Hepatic stellate cell (primary cell): Measurements from ENCODE around the gene TOP1.

Source experiments
- DNase-seq: peaks from one replicate; pipeline ENCODE4 v3.0.0; 2011; ENCODE audit warnings: low spot score

Gene TOP1

GRCh38 chr20:41004531-41005360 is 23.9 kb upstream of the TOP1 start:
- DNase-seq, result no peak

GRCh38 chr20:41005361-41005729 is 23.3 kb upstream of the TOP1 start:
- DNase-seq, result peak; percentile 76

- DNase-seq, result no peak
These were observed 22.3 kb upstream of the TOP1 start for GRCh38 chr20:41006126-41006935.

GRCh38 chr20:41006936-41007474 is 21.6 kb upstream of the TOP1 start:
- DNase-seq, result no peak

- DNase-seq, result no peak
These were observed 21.1 kb upstream of the TOP1 start for GRCh38 chr20:41007481-41007880.

- peak; percentile 41 for DNase-seq
These were observed 18.7 kb upstream of the TOP1 start for GRCh38 chr20:41009946-41010345.

GRCh38 chr20:41011551-41012067 is 17.0 kb upstream of the TOP1 start:
- DNase-seq, result no peak

GRCh38 chr20:41014561-41015088 is 14.0 kb upstream of the TOP1 start:
- no peak for DNase-seq

- no peak for DNase-seq
These were observed 11.1 kb upstream of the TOP1 start for GRCh38 chr20:41017448-41018042.

GRCh38 chr20:41018153-41018552 is 10.5 kb upstream of the TOP1 start:
- DNase-seq, result no peak

- no peak for DNase-seq
These were observed 5.1 kb upstream of the TOP1 start for GRCh38 chr20:41023549-41023948.

- DNase-seq, result no peak
These were observed 1.3 kb upstream of the TOP1 start for GRCh38 chr20:41027366-41027765.

- DNase-seq, result no peak
These were observed 707 bp upstream of the TOP1 start for GRCh38 chr20:41027872-41028358.

- peak; percentile 37 for DNase-seq
These were observed 704 bp downstream of the TOP1 start for GRCh38 chr20:41029150-41029901.

GRCh38 chr20:41030061-41030460 is 1.4 kb downstream of the TOP1 start:
- no peak for DNase-seq

- peak; percentile 45 for DNase-seq
These were observed 2.1 kb downstream of the TOP1 start for GRCh38 chr20:41030531-41031242.

GRCh38 chr20:41031243-41031619 is 2.6 kb downstream of the TOP1 start:
- no peak for DNase-seq

GRCh38 chr20:41032271-41032670 is 3.6 kb downstream of the TOP1 start:
- DNase-seq, result peak; percentile 42

- no peak for DNase-seq
These were observed 5.6 kb downstream of the TOP1 start for GRCh38 chr20:41034239-41034638.

GRCh38 chr20:41035207-41035606 is 6.6 kb downstream of the TOP1 start:
- no peak for DNase-seq

GRCh38 chr20:41037179-41037578 is 8.6 kb downstream of the TOP1 start:
- DNase-seq, result no peak
